H1 (cell line): ENCODE results near the gene IFITM10. TPM values are rescaled to one million over a fixed set of nuclear protein-coding genes. Genes with fewer than 3 reads are reported as not detected.

Experiments
- RXRA ChIP-seq: IDR thresholded peaks from 2 replicates; pipeline ENCODE4 v1.6.1; 2011; ENCODE audit warnings: low read depth, mild to moderate bottlenecking, low read length, moderate library complexity; ENCODE audit not compliant: insufficient read depth
- SAP30 ChIP-seq: fragments of 300-600 bp; sonication (generic); IDR thresholded peaks from 2 replicates; pipeline ENCODE4 v1.7.1; 2012; ENCODE audit warnings: low read length, moderate library complexity, mild to moderate bottlenecking, inconsistent platforms; ENCODE audit not compliant: insufficient read depth, insufficient replicate concordance
- TAF7 ChIP-seq: optimal IDR thresholded peaks from 2 replicates; pipeline ENCODE3; 2011; ENCODE audit warnings: low read depth, mild to moderate bottlenecking, inconsistent platforms, low read length, moderate library complexity, borderline replicate concordance
- polyA plus RNA-seq, 7 experiments: library from polyadenylated mRNA; depleted of rRNA in 3 of 7; stranded (reverse) in 5 of 7; unstranded in 2 of 7; fragments of >200 nt in 5 of 7; fragments of 200-250 nt in 2 of 7; gene quantifications; 1 replicate in 5 of 7; 2 replicates in 1 of 7; 4 replicates in 1 of 7; pipeline versions ENCODE4 v1.2.1 to v1.2.3, GENCODE V29; 2011 to 2013; ENCODE audit warnings: missing spikeins in 2 of 7, mixed read lengths in 2 of 7
- total RNA-seq: library from RNA; stranded (reverse); fragmentation: NEBNext Ultra II Directional; extraction: Animal tissue kit (Norgen Biotek cat#: 25700); gene quantifications from 2 replicates; pipeline ENCODE4 v1.2.1, GENCODE V29; 2021

The IFITM10 gene
- total and polyA plus RNA-seq, 2 of the 8 experiments (the other 6 are each of a cell fraction or from before 2014, with no cell fraction given) = 0.08 to 0.22 TPM

DNA sequence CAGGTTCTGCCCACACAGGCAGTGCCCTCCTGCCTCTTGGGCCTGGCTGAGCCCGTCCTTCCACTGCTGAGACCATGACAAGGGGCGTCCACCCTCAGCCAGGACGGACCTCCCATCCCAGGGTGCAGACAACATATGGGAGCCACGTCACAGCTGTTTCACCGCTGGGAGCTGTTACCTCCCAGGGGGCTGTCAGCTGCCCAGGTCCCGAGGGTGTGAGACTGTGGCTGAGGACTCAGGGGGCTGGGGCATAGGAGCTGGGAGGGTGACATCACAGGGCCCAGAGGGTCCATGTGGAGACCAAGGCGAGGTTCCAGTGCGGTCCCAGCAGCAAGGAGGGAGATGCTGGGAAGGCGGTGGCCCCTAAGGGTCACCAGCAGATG lies 31.2 kb upstream of the IFITM10 start (continued):
- TF ChIP-seq RXRA (no peak), SAP30 (no peak), TAF7 (no peak)
